ENCODE results near the gene SKAP1.

- TF ChIP-seq POLR2AphosphoS5 (IDR thresholded peaks at IDR 0.05; ENCODE audit: low read depth, low read length) (no peak), SPI1 (IDR thresholded peaks at IDR 0.05; ENCODE audit: low read depth, low read length) (no peak)
These were observed 17.2 kb downstream of the SKAP1 start for GRCh38 chr17:48412841-48413240.
